PC-3 (cell line): ENCODE results near the gene GRPR. TPM values are rescaled to one million over a fixed set of nuclear protein-coding genes. Genes with fewer than 3 reads are reported as not detected.

ENCODE experiments used
- ATAC-seq: fragments of 200-7000 bp; cut with Tn5 transposase; 2 replicates; pipeline ENCODE4 v1.9.1; 2020; ENCODE audit warnings: mild to moderate bottlenecking, moderate library complexity
- BruUV-seq: library from RNA; stranded (reverse); fragments of 400-500 nt; replicated peaks from 2 replicates; lab custom pipeline; 2021; lab: Mats Ljungman, UMichigan
- CTCF ChIA-PET: fragments of 300-600 bp; sonication (Branson Sonifier 250); formaldehyde crosslinking; loops from one replicate; lab custom pipeline; 2022; ENCODE audit warnings: antibody characterized with exemption; lab: Charles Lee
- POLR2A ChIA-PET: fragments of 300-600 bp; sonication (Branson Sonifier 250); formaldehyde crosslinking; loops from one replicate; lab custom pipeline; 2022; ENCODE audit warnings: antibody characterized with exemption; ENCODE audit not compliant: unreplicated experiment; lab: Charles Lee
- DNase-seq: peaks from one replicate; pipeline ENCODE4 v3.0.0-alpha.2; 2015
- H2AFZ ChIP-seq: fragments of 300-600 bp; sonication (generic); 2 replicates; pipeline ENCODE4 v1.6.0; 2016; ENCODE audit warnings: antibody characterized with exemption, low read length
- H3F3A ChIP-seq: fragments of 300-600 bp; sonication (generic); one replicate; pipeline ENCODE4 v1.6.0; 2017; ENCODE audit warnings: antibody characterized with exemption, low read length, control low read depth, mild to moderate bottlenecking; ENCODE audit not compliant: unreplicated experiment
- H3K27ac ChIP-seq: fragments of 300-600 bp; sonication (generic); 2 replicates; pipeline ENCODE4 v1.5.1; 2016; ENCODE audit warnings: mild to moderate bottlenecking, low read length
- H3K27me3 ChIP-seq: fragments of 300-600 bp; sonication (generic); 2 replicates; pipeline ENCODE4 v1.6.1; 2016; ENCODE audit warnings: low read length, mixed read lengths
- H3K36me3 ChIP-seq: fragments of 300-600 bp; sonication (generic); 2 replicates; pipeline ENCODE4 v1.6.1; 2016; ENCODE audit warnings: low read depth, mixed run types, low read length, mixed read lengths
- H3K4me1 ChIP-seq: fragments of 300-600 bp; sonication (generic); 2 replicates; pipeline ENCODE4 v1.5.1; 2016; ENCODE audit warnings: low read length; ENCODE audit not compliant: insufficient read depth
- H3K4me2 ChIP-seq: fragments of 300-600 bp; sonication (generic); 2 replicates; pipeline ENCODE4 v1.6.0; 2016; ENCODE audit warnings: low read length
- H3K4me3 ChIP-seq: fragments of 300-600 bp; sonication (generic); 2 replicates; pipeline ENCODE4 v1.5.1; 2016; ENCODE audit warnings: mild to moderate bottlenecking, low read length, mixed read lengths
- H3K79me2 ChIP-seq: fragments of 300-600 bp; sonication (generic); 2 replicates; pipeline ENCODE4 v1.6.1; 2017; ENCODE audit warnings: low read length, mixed read lengths
- H3K9ac ChIP-seq: fragments of 300-600 bp; sonication (generic); 2 replicates; pipeline ENCODE4 v1.6.0; 2016; ENCODE audit warnings: mild to moderate bottlenecking, low read length
- H3K9me2 ChIP-seq: fragments of 300-600 bp; sonication (generic); replicated peaks from 2 replicates; pipeline ENCODE4 v1.6.1; 2016; ENCODE audit warnings: mixed run types, low read length, mixed read lengths
- H3K9me3 ChIP-seq: fragments of 300-600 bp; sonication (generic); 2 replicates; pipeline ENCODE4 v1.6.1; 2016; ENCODE audit warnings: low read length, mixed read lengths
- H4K20me1 ChIP-seq: fragments of 300-600 bp; sonication (generic); 2 replicates; pipeline ENCODE4 v1.6.1; 2016; ENCODE audit warnings: low read length, mixed read lengths
- CTCF ChIP-seq: fragments of 300-600 bp; sonication (generic); conservative IDR thresholded peaks from 2 replicates; pipeline ENCODE4 v1.5.1; 2017; ENCODE audit warnings: antibody characterized with exemption, low read depth, mild to moderate bottlenecking, low read length
- EZH2 ChIP-seq: fragments of 300-600 bp; sonication (generic); IDR thresholded peaks from one replicate; pipeline ENCODE4 v1.6.1; 2017; ENCODE audit warnings: antibody characterized with exemption, mild to moderate bottlenecking, low read length; ENCODE audit not compliant: unreplicated experiment
- EZH2phosphoT487 ChIP-seq: fragments of 300-600 bp; sonication (generic); IDR thresholded peaks from 2 replicates; pipeline ENCODE4 v1.6.1; 2018; ENCODE audit warnings: mild to moderate bottlenecking, antibody characterized with exemption, low read length, borderline replicate concordance
- intact Hi-C: fragments of 100-400 bp; cut with micrococcal nuclease; formaldehyde crosslinking; loops from 2 replicates; pipeline ENCODE4 v1.9.0; 2023
- total RNA-seq: library from RNA; depleted of rRNA; stranded (reverse); fragments of >200 nt; gene quantifications from 2 replicates; pipeline ENCODE4 v1.2.3, GENCODE V29; 2014

GRPR gene
- total RNA-seq, 1 experiment from 2014 or later = 26.5 TPM

GRCh38 chrX:16185725-16186136 is 62.4 kb downstream of the GRPR start:
- Histone ChIP-seq H3K36me3 (peaks cover 2% of the 10 kb centered on the region; the same call in 1 of the 2 replicates), H2AFZ (peak overlapping the region; percentile 50; the same call in 1 of the 2 replicates), H4K20me1 (no peaks in the 10 kb centered on the region), H3F3A (no peaks in the 10 kb centered on the region), H3K9me2 (no peaks in the 10 kb centered on the region), H3K4me1 (peaks cover 39% of the 10 kb centered on the region), H3K9me3 (no peaks in the 10 kb centered on the region), H3K4me2 (peak overlapping the region; percentile 40), H3K4me3 (no peak overlapping the region), H3K9ac (0 out of 2 replicates have a peak overlapping the region, but pooled peaks have one; percentile 2), H3K27me3 (no peaks in the 10 kb centered on the region), H3K79me2 (no peaks in the 10 kb centered on the region), H3K27ac (peak overlapping the region; percentile 84)
- DNase-seq (peak; percentile 90), ATAC-seq (peak; percentile 96)
- TF ChIP-seq EZH2phosphoT487 (no peak), CTCF (no peak), EZH2 (no peak)
- ChIA-PET CTCF (no interaction called here), POLR2A (no interaction called here)
- BruUV-seq = no TSS peak
- intact Hi-C loops = loop anchor here (2.0 kb wide), 1 partner anchor 61 kb away; no protein-coding TSS in a partner anchor

- H3K9me2 ChIP-seq = no peaks in the 10 kb centered on the region
- no peaks in the 10 kb centered on the region for H3K79me2 ChIP-seq
- intact Hi-C loops = loop anchor here (2.0 kb wide), 1 partner anchor 62 kb away; no protein-coding TSS in a partner anchor
- CTCF ChIA-PET = interaction anchor here (0.6 kb wide), 1 partner anchor 58 kb away, joined by 4 read pairs; no protein-coding TSS in a partner anchor
- H2AFZ ChIP-seq = no peak overlapping the region
- TF ChIP-seq EZH2 = no peak
- TF ChIP-seq CTCF = no peak
- no peak for TF ChIP-seq EZH2phosphoT487
- ATAC-seq = no peak
- H3K9ac ChIP-seq = 0 out of 2 replicates have a peak overlapping the region, but pooled peaks have one; percentile 2
- H3K4me2 ChIP-seq = peak overlapping the region; percentile 40
- H3K27me3 ChIP-seq = no peaks in the 10 kb centered on the region
- H4K20me1 ChIP-seq = no peaks in the 10 kb centered on the region
- H3K4me3 ChIP-seq = no peak overlapping the region
- H3K27ac ChIP-seq = peak overlapping the region; percentile 84
- no peaks in the 10 kb centered on the region for H3K9me3 ChIP-seq
- no peaks in the 10 kb centered on the region for H3F3A ChIP-seq
- DNase-seq = no peak
- peaks cover 2% of the 10 kb centered on the region; the same call in 1 of the 2 replicates for H3K36me3 ChIP-seq
- peaks cover 39% of the 10 kb centered on the region for H3K4me1 ChIP-seq
- POLR2A ChIA-PET = no interaction called here
- no TSS peak for BruUV-seq
Observed at GRCh38 chrX:16186380-16187007, 63.1 kb downstream of the GRPR start.
